GM12878 (cell line): ENCODE results near the gene KCTD8. TPM values are rescaled to one million over a fixed set of nuclear protein-coding genes. Genes with fewer than 3 reads are reported as not detected.

Experiments used
- GATAD2B ChIP-seq: fragments of 450-650 bp; conservative IDR thresholded peaks from 2 replicates; pipeline ENCODE4 v1.6.1; 2017; ENCODE audit warnings: low read depth, mild to moderate bottlenecking, moderate library complexity
- ZNF207 ChIP-seq: fragments of 450-650 bp; IDR thresholded peaks from 2 replicates; pipeline ENCODE4 v1.6.1; 2014; ENCODE audit warnings: antibody characterized with exemption, mild to moderate bottlenecking, borderline replicate concordance
- polyA plus RNA-seq, 11 experiments: library from polyadenylated mRNA; depleted of rRNA in 4 of 11; unstranded in 6 of 11; stranded (reverse) in 5 of 11; fragments of >200 nt; fragmentation: Nextera tagmentation in 4 of 11; fragmentation: Illumina TruSeq in 1 of 11; extraction: Ambion mirVana in 4 of 11; extraction: Trizol in 1 of 11; gene quantifications; 1 replicate in 1 of 11; 2 replicates in 10 of 11; pipeline versions ENCODE4 v1.2.1 to v1.2.3, GENCODE V29; 2011 to 2016; ENCODE audit warnings: inconsistent platforms in 2 of 11, missing spikeins in 2 of 11, low read depth in 1 of 11
- total RNA-seq, 4 experiments: library from RNA; depleted of rRNA in 3 of 4; stranded (reverse); fragments of >200 nt in 3 of 4; fragmentation: Illumina TruSeq in 1 of 4; extraction: Trizol in 1 of 4; gene quantifications; 2 replicates each; pipeline versions ENCODE4 v1.2.1 to v1.2.3, GENCODE V29; 2013 to 2021

KCTD8 gene
- total and polyA plus RNA-seq, 10 of the 15 experiments (the other 5 are each of a cell fraction or from before 2014, with no cell fraction given) = 0.06 TPM; not detected in 9

DNA sequence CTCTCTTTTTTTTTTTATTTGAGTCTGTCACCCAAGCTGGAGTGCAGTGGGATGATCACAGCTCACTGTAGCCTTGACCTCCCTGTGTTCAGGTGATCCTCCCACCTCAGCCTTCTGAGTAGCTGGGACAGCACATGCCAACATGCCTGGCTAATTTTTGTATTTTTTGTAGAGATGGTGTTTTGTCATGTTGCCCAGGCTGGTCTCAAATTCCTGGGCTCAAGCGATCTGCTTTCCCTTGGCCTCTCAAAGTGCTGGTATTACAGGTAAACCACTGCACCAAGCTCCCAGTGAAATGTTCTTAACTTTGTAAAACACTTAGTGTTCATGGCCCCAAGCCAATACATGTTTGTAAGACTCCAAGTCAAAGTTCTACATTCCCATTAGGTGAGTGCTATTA lies 316.1 kb downstream of the KCTD8 start (continued):
- TF ChIP-seq ZNF207 (no peak), GATAD2B (no peak)

Other genes with a start within 250 kb of the KCTD8 start
- not detected in 2 replicates for gene YIPF7, start 202.8 kb upstream of the KCTD8 start, total RNA-seq (2014; rRNA removed)
- gene YIPF7, start 202.8 kb upstream of the KCTD8 start, total RNA-seq (2014; rRNA removed; fragmentation: Illumina TruSeq; extraction: Trizol) = not detected in 2 replicates
- not detected in 2 replicates for gene YIPF7, start 202.8 kb upstream of the KCTD8 start, total RNA-seq (2021)
- gene YIPF7, start 202.8 kb upstream of the KCTD8 start, polyA plus RNA-seq (2011; rRNA removed) = 0.09 TPM in 1 of 2 replicates, not detected in the other
- not detected in 2 replicates for gene YIPF7, start 202.8 kb upstream of the KCTD8 start, polyA plus RNA-seq (2014; fragmentation: Illumina TruSeq; extraction: Trizol)
- gene YIPF7, start 202.8 kb upstream of the KCTD8 start, polyA plus RNA-seq (2014; fragmentation: Nextera tagmentation; extraction: Ambion mirVana) = not detected
- not detected in 2 replicates for gene YIPF7, start 202.8 kb upstream of the KCTD8 start, polyA plus RNA-seq (2014; rRNA removed)
- gene YIPF7, start 202.8 kb upstream of the KCTD8 start, polyA plus RNA-seq (2016; fragmentation: Nextera tagmentation; extraction: Ambion mirVana) = under 1 TPM in 1 of 2 experiments, not detected in 1; 0.39 TPM
- 21.5 and 23.9 TPM in 2 replicates for gene GUF1, start 229.6 kb upstream of the KCTD8 start, total RNA-seq (2014; rRNA removed)
- gene GUF1, start 229.6 kb upstream of the KCTD8 start, total RNA-seq (2014; rRNA removed; fragmentation: Illumina TruSeq; extraction: Trizol) = 26.9 and 27.4 TPM in 2 replicates
- 26.2 and 27.2 TPM in 2 replicates for gene GUF1, start 229.6 kb upstream of the KCTD8 start, total RNA-seq (2021)
- 23.4 and 33.5 TPM in 2 replicates for gene GUF1, start 229.6 kb upstream of the KCTD8 start, polyA plus RNA-seq (2011; rRNA removed)
- 37.1 and 48.2 TPM in 2 replicates for gene GUF1, start 229.6 kb upstream of the KCTD8 start, polyA plus RNA-seq (2014; fragmentation: Illumina TruSeq; extraction: Trizol)
- gene GUF1, start 229.6 kb upstream of the KCTD8 start, polyA plus RNA-seq (2014; fragmentation: Nextera tagmentation; extraction: Ambion mirVana) = 10 to 100 TPM in 1 of 2 experiments, 1 to 10 TPM in 1; 5.8 to 11.5 TPM
- 15.1 and 16.1 TPM in 2 replicates for gene GUF1, start 229.6 kb upstream of the KCTD8 start, polyA plus RNA-seq (2014; rRNA removed)
- gene GUF1, start 229.6 kb upstream of the KCTD8 start, polyA plus RNA-seq (2016; fragmentation: Nextera tagmentation; extraction: Ambion mirVana) = 10 to 100 TPM; 35.5 to 36.5 TPM